AG10803 (cell line): ENCODE results near the gene PKLR.
"Not testable (repeated sequence)": the region's sequence is repeated elsewhere in the genome, so short reads cannot be mapped to it uniquely, and the experiment has no call there.

Experiments
- DNase-seq: peaks from one replicate; pipeline ENCODE4 v3.0.0; 2010; ENCODE audit warnings: low read depth
- H3K4me3 ChIP-seq: 2 replicates; pipeline ENCODE4 v1.5.1; 2011; ENCODE audit warnings: mild to moderate bottlenecking, low read length, control low read depth
- CTCF ChIP-seq: conservative IDR thresholded peaks from 2 replicates; pipeline ENCODE4 v1.5.1; 2011; ENCODE audit warnings: mild to moderate bottlenecking, low read length, control low read depth, inconsistent platforms

The PKLR gene

GRCh38 chr1:155301342-155301841 is at the start of gene PKLR:
Gene PKLR (minus strand): TSS chr1:155301438. CDS start chr1:155301395, 43 bp downstream.
- no peak within 1 kb of the TSS for H3K4me3 ChIP-seq
- TF ChIP-seq CTCF, result no peak

GRCh38 chr1:155342842-155343241 is 41.6 kb upstream of the PKLR start:
- no peak overlapping the region for H3K4me3 ChIP-seq
- no peak for DNase-seq
- no peak for TF ChIP-seq CTCF

More at GRCh38 chr1:155301342-155301841, at the start of gene PKLR:
- no peak for DNase-seq

- H3K4me3 ChIP-seq, result no peak overlapping the region
- no peak for DNase-seq
- no peak for TF ChIP-seq CTCF
Measured at GRCh38 chr1:155339515-155340097, 38.4 kb upstream of the PKLR start.

- TF ChIP-seq CTCF, result no peak
- H3K4me3 ChIP-seq, result no peak overlapping the region
- no peak for DNase-seq
Measured at GRCh38 chr1:155334962-155335361, 33.7 kb upstream of the PKLR start.

GRCh38 chr1:155329980-155330598 is 28.9 kb upstream of the PKLR start:
- no peak for TF ChIP-seq CTCF
- DNase-seq, result no peak
- H3K4me3 ChIP-seq, result no peak overlapping the region

GRCh38 chr1:155328856-155329255 is 27.6 kb upstream of the PKLR start:
- not testable (repeated sequence) for DNase-seq, H3K4me3 ChIP-seq

- no peak for TF ChIP-seq CTCF
- no peak overlapping the region for H3K4me3 ChIP-seq
- DNase-seq, result no peak
Measured at GRCh38 chr1:155327981-155328380, 26.7 kb upstream of the PKLR start.
